Measurements from ENCODE around the gene GNA12. TPM values are rescaled to one million over a fixed set of nuclear protein-coding genes. Genes with fewer than 3 reads are reported as not detected.

GNA12 gene
- total and polyA plus RNA-seq, 4 donors, result 3.7 to 19.0 (median 11.3) TPM

GRCh38 chr7:2872296-2872874 lies 28.3 kb upstream of the GNA12 start:
- no peaks in the 10 kb centered on the region for H3K9me3 ChIP-seq (ENCODE audit: control insufficient read depth in 4 of 4, low read length in 3 of 4)
- no peaks in the 10 kb centered on the region for H3K27me3 ChIP-seq (ENCODE audit: control insufficient read depth in 4 of 4, insufficient read depth in 4 of 4, low read length in 3 of 4)
- H3K4me1 ChIP-seq (ENCODE audit: control insufficient read depth in 4 of 4, insufficient read depth in 4 of 4, low read length in 3 of 4), result no peaks in the 10 kb centered on the region
- WGBS, result 94% methylated on average over 10 of the region's 10 CpGs
- TF ChIP-seq FOXA2 (IDR thresholded peaks at IDR 0.05) (no peak), SP1 (IDR thresholded peaks at IDR 0.05) (no peak), RAD21 (IDR thresholded peaks at IDR 0.05) (no peak), TAF1 (conservative IDR thresholded peaks at IDR 0.05) (no peak), MAX (IDR thresholded peaks at IDR 0.05) (no peak), YY1 (IDR thresholded peaks at IDR 0.05) (no peak), GABPA (IDR thresholded peaks at IDR 0.05 in 1 of 2, conservative IDR thresholded peaks at IDR 0.05 in 1 of 2) (no peak), ATF3 (IDR thresholded peaks at IDR 0.05) (no peak), REST (IDR thresholded peaks at IDR 0.05) (no peak)
- H3K36me3 ChIP-seq (ENCODE audit: control insufficient read depth in 4 of 4, insufficient read depth in 3 of 4, low read depth in 1 of 4, low read length in 3 of 4), result no peaks in the 10 kb centered on the region
- no peak overlapping the region for H3K27ac ChIP-seq (ENCODE audit: low read depth in 1 of 2, low read length in 2 of 2)
- DNase-seq (ENCODE audit: low spot score), result no peak
- no peak overlapping the region for H3K4me3 ChIP-seq (ENCODE audit: low read depth in 1 of 3, low read length in 3 of 3)
- no peak overlapping the region for H3K9ac ChIP-seq (ENCODE audit: low read depth in 1 of 2, low read length in 2 of 2)

- H3K9me3 ChIP-seq (ENCODE audit: control insufficient read depth in 4 of 4, low read length in 3 of 4), result no peaks in the 10 kb centered on the region
- peak; percentile 38 for DNase-seq (ENCODE audit: low spot score)
- H3K4me1 ChIP-seq (ENCODE audit: control insufficient read depth in 4 of 4, insufficient read depth in 4 of 4, low read length in 3 of 4), result no peaks in the 10 kb centered on the region
- no peak overlapping the region for H3K4me3 ChIP-seq (ENCODE audit: low read depth in 1 of 3, low read length in 3 of 3)
- WGBS, result 38% methylated on average over 10 of the region's 10 CpGs
- no peaks in the 10 kb centered on the region for H3K27me3 ChIP-seq (ENCODE audit: control insufficient read depth in 4 of 4, insufficient read depth in 4 of 4, low read length in 3 of 4)
- no peaks in the 10 kb centered on the region for H3K36me3 ChIP-seq (ENCODE audit: control insufficient read depth in 4 of 4, insufficient read depth in 3 of 4, low read depth in 1 of 4, low read length in 3 of 4)
- TF ChIP-seq JUND (IDR thresholded peaks at IDR 0.05) (no peak), CTCF (IDR thresholded peaks at IDR 0.05; ENCODE audit: low read depth, low read length, missing input control) (no peak), SP1 (IDR thresholded peaks at IDR 0.05) (peak; percentile 8), NR2F2 (IDR thresholded peaks at IDR 0.05) (no peak), GABPA (IDR thresholded peaks at IDR 0.05 in 1 of 2, conservative IDR thresholded peaks at IDR 0.05 in 1 of 2) (no peak), HNF4A (conservative IDR thresholded peaks at IDR 0.05) (no peak)
- H3K9ac ChIP-seq (ENCODE audit: low read depth in 1 of 2, low read length in 2 of 2), result no peak overlapping the region
- H3K27ac ChIP-seq (ENCODE audit: low read depth in 1 of 2, low read length in 2 of 2), result no peak overlapping the region
These were observed 26.4 kb upstream of the GNA12 start for GRCh38 chr7:2870471-2870931.

Data from liver (tissue), 9 donors.